GM10248 (cell line): Measurements from ENCODE around the gene SGCA.
A peak's percentile ranks its signal among the peaks of the same experiment; 100 is the strongest.

Source experiments
- CTCF ChIA-PET: fragments of 300-600 bp; sonication (Branson Sonifier 250); formaldehyde crosslinking; extraction: SDS; loops from one replicate; lab custom pipeline; 2021; ENCODE audit warnings: antibody characterized with exemption; lab: Yijun Ruan, JAX
- POLR2A ChIA-PET: fragments of 350-650 bp; sonication (Branson Sonifier 250); formaldehyde crosslinking; extraction: SDS; loops from one replicate; lab custom pipeline; 2020; ENCODE audit warnings: antibody characterized with exemption; lab: Yijun Ruan, JAX
- DNase-seq: peaks from one replicate; pipeline ENCODE4 v3.0.0; 2012; ENCODE audit errors: extremely low spot score
- CTCF ChIP-seq: IDR thresholded peaks from 2 replicates; pipeline ENCODE4 v1.5.1; 2012; ENCODE audit warnings: mild to moderate bottlenecking, low read depth; ENCODE audit errors: extremely low read depth, missing control alignments, control extremely low read depth

SGCA gene

GRCh38 chr17:50148226-50149090 is 17.3 kb upstream of the SGCA start:
- no peak for TF ChIP-seq CTCF
- CTCF ChIA-PET: interaction anchor here (0.9 to 10.7 kb wide), 8 partner anchors 9 to 54 kb away, joined by 3 to 96 read pairs (median 4); no protein-coding TSS in a partner anchor
- DNase-seq: peak; percentile 83
- POLR2A ChIA-PET: no interaction called here

DNA sequence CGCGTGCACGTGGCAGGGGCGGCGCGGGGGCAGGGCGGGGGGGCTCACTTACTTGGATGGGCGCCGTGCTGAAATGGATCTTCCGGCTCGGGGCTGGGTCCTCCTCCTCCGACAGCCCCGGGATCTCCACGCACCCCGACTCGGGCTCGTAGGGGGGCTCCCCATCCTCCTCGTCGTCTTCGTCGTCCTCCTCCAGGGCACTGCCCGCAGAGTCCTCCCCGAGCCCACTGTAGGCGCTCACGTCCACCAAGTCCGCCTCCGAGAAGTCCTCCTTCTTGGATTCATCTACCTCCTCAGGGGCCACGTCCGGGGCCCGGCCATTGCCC is 16.8 kb upstream of the SGCA start:
- no peak for TF ChIP-seq CTCF
- no peak for DNase-seq
- ChIA-PET CTCF (interaction anchor here (1.4 to 10.7 kb wide), 5 partner anchors 9 to 34 kb away, joined by 3 to 96 read pairs (median 27); no protein-coding TSS in a partner anchor), POLR2A (no interaction called here)

- DNase-seq: no peak
- CTCF ChIA-PET: interaction anchor here (0.7 to 10.7 kb wide), 7 partner anchors 10 to 143 kb away, joined by 3 to 96 read pairs (median 4); no protein-coding TSS in a partner anchor
- POLR2A ChIA-PET: interaction anchor here (0.5 kb wide), 1 partner anchor 23 kb away, joined by 5 read pairs; no protein-coding TSS in a partner anchor
- no peak for TF ChIP-seq CTCF
Observed at GRCh38 chr17:50149417-50150353, 16.1 kb upstream of the SGCA start.

- no peak for TF ChIP-seq CTCF
- ChIA-PET POLR2A (interaction anchor here (1.7 kb wide), 1 partner anchor 11 kb away, joined by 4 read pairs; no protein-coding TSS in a partner anchor), CTCF (interaction anchor here (0.8 to 10.7 kb wide), 4 partner anchors 11 to 142 kb away, joined by 3 to 96 read pairs (median 30); no protein-coding TSS in a partner anchor)
- no peak for DNase-seq
Observed at GRCh38 chr17:50150354-50151040, 15.3 kb upstream of the SGCA start, which contains the start of gene PPP1R9B. TSS of gene PPP1R9B (minus strand) at chr17:50150677. CDS start at chr17:50150513, 164 bp downstream.

- peak; percentile 94 for DNase-seq
- ChIA-PET POLR2A (interaction anchor here (1.0 to 1.7 kb wide), 2 partner anchors 8 to 10 kb away, joined by 3 to 4 read pairs; no protein-coding TSS in a partner anchor), CTCF (interaction anchor here (0.9 to 10.7 kb wide), 11 partner anchors 10 to 49 kb away, joined by 3 to 96 read pairs (median 5); no protein-coding TSS in a partner anchor)
- TF ChIP-seq CTCF: peak; percentile 40
Observed at GRCh38 chr17:50151041-50151936, 14.5 kb upstream of the SGCA start.
